Measurements from ENCODE around the gene KEL. TPM values are rescaled to one million over a fixed set of nuclear protein-coding genes. Genes with fewer than 3 reads are reported as not detected.

The KEL gene
- total RNA-seq, 1 experiment from 2014 or later, result 0.91 TPM

DNA sequence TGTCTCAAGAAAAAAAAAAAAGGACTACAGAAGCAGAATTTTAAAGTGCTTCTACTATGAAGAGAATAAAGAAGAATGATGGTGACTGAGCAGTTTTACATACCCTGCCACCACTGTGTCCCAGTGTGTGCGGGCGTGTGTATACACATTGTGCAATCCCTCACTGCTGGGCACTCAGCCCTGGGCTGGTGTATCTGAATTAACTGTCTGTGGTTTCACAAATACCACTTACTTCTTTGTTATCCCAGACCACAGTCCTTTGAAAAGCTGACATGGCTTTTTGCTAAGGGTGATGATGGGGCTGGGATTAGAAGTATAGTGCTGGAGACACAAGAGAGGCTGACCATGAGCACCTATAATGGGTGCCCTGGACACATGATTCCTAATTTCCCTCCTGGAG is 55.5 kb downstream of the KEL start:
- H3K27me3 ChIP-seq (ENCODE audit: insufficient read depth, low read length), result peaks cover 5% of the 10 kb centered on the region
- TF ChIP-seq, protein P1, sequence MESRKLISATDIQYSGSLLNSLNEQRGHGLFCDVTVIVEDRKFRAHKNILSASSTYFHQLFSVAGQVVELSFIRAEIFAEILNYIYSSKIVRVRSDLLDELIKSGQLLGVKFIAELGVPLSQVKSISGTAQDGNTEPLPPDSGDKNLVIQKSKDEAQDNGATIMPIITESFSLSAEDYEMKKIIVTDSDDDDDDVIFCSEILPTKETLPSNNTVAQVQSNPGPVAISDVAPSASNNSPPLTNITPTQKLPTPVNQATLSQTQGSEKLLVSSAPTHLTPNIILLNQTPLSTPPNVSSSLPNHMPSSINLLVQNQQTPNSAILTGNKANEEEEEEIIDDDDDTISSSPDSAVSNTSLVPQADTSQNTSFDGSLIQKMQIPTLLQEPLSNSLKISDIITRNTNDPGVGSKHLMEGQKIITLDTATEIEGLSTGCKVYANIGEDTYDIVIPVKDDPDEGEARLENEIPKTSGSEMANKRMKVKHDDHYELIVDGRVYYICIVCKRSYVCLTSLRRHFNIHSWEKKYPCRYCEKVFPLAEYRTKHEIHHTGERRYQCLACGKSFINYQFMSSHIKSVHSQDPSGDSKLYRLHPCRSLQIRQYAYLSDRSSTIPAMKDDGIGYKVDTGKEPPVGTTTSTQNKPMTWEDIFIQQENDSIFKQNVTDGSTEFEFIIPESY (IDR thresholded peaks at IDR 0.05; ENCODE audit: extremely low read depth, insufficient replicate concordance, low read length), result no peak
- TF ChIP-seq JUND (IDR thresholded peaks at IDR 0.05), result no peak
- no peak for TF ChIP-seq ZFX (IDR thresholded peaks at IDR 0.05)
- no peak for TF ChIP-seq SRF (IDR thresholded peaks at IDR 0.05; ENCODE audit: low read depth)
- TF ChIP-seq, protein P2, sequence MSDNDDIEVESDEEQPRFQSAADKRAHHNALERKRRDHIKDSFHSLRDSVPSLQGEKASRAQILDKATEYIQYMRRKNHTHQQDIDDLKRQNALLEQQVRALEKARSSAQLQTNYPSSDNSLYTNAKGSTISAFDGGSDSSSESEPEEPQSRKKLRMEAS (IDR thresholded peaks at IDR 0.05), result no peak
- TF ChIP-seq POLR2AphosphoS5 (IDR thresholded peaks at IDR 0.05; ENCODE audit: low read depth, low read length), result no peak
- TF ChIP-seq POLR2A (IDR thresholded peaks at IDR 0.05; ENCODE audit: borderline replicate concordance, extremely low read depth, insufficient read depth, insufficient read length), result no peak
- TF ChIP-seq RAD21 (IDR thresholded peaks at IDR 0.05; ENCODE audit: low read depth), result no peak
- no peak for TF ChIP-seq TCF7L2 (IDR thresholded peaks at IDR 0.05; ENCODE audit: borderline replicate concordance, extremely low read depth, insufficient read depth, insufficient read length)
- no peak for TF ChIP-seq EZH2phosphoT487 (IDR thresholded peaks at IDR 0.05; ENCODE audit: borderline replicate concordance)
- TF ChIP-seq ZNF274 (IDR thresholded peaks at IDR 0.05; ENCODE audit: low read depth, low read length), result no peak
- no peak for TF ChIP-seq FOSL1 (IDR thresholded peaks at IDR 0.05; ENCODE audit: low read depth)
- no peak for TF ChIP-seq EGR1 (IDR thresholded peaks at IDR 0.05; ENCODE audit: low read depth)
- TF ChIP-seq, protein P3, sequence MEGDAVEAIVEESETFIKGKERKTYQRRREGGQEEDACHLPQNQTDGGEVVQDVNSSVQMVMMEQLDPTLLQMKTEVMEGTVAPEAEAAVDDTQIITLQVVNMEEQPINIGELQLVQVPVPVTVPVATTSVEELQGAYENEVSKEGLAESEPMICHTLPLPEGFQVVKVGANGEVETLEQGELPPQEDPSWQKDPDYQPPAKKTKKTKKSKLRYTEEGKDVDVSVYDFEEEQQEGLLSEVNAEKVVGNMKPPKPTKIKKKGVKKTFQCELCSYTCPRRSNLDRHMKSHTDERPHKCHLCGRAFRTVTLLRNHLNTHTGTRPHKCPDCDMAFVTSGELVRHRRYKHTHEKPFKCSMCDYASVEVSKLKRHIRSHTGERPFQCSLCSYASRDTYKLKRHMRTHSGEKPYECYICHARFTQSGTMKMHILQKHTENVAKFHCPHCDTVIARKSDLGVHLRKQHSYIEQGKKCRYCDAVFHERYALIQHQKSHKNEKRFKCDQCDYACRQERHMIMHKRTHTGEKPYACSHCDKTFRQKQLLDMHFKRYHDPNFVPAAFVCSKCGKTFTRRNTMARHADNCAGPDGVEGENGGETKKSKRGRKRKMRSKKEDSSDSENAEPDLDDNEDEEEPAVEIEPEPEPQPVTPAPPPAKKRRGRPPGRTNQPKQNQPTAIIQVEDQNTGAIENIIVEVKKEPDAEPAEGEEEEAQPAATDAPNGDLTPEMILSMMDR (IDR thresholded peaks at IDR 0.05 in 2 of 3, conservative IDR thresholded peaks at IDR 0.05 in 1 of 3; ENCODE audit: borderline replicate concordance in 1 of 3, insufficient read depth in 1 of 3, low read depth in 2 of 3, low read length in 2 of 3), result no peak
- no peak for TF ChIP-seq CEBPB (IDR thresholded peaks at IDR 0.05; ENCODE audit: low read depth)
- TF ChIP-seq ELF1 (IDR thresholded peaks at IDR 0.05; ENCODE audit: borderline replicate concordance, low read depth), result no peak
- H3K36me3 ChIP-seq (ENCODE audit: control insufficient read depth in 1 of 2, insufficient read depth in 2 of 2, low read length in 2 of 2), result no peaks in the 10 kb centered on the region
- ATAC-seq (no peak), DNase-seq (ENCODE audit: low read depth, low spot score) (no peak)
- ChIA-PET CTCF (no interaction called here), RAD21 (ENCODE audit: low non-redundant PET in 1 of 2, low total read pairs in 2 of 2, uncharacterized antibody in 2 of 2, unreplicated experiment in 2 of 2) (no interaction called here), POLR2A (no interaction called here)
- no peaks in the 10 kb centered on the region for H3K9me2 ChIP-seq (ENCODE audit: insufficient read depth)
- H3K79me2 ChIP-seq (ENCODE audit: insufficient read depth, low read length), result no peaks in the 10 kb centered on the region
- no peaks in the 10 kb centered on the region for H3K9me3 ChIP-seq (ENCODE audit: control insufficient read depth in 1 of 2, insufficient read depth in 1 of 2, low read depth in 1 of 2, low read length in 2 of 2)
- BruUV-seq (replicated peaks), result no TSS peak
- H3K9ac ChIP-seq (ENCODE audit: low read length), result no peak overlapping the region
- H2AFZ ChIP-seq (ENCODE audit: low read depth, low read length, poor library complexity, severe bottlenecking), result no peak overlapping the region
- H3K4me2 ChIP-seq (ENCODE audit: low read length), result no peak overlapping the region
- intact Hi-C loops (cut with micrococcal nuclease), result no loop called here
- H3K4me1 ChIP-seq (ENCODE audit: control insufficient read depth in 1 of 2, insufficient read depth in 2 of 2, low read length in 2 of 2), result no peaks in the 10 kb centered on the region
- H4K20me1 ChIP-seq (ENCODE audit: insufficient read depth), result no peaks in the 10 kb centered on the region
- no peak overlapping the region for H3K4me3 ChIP-seq (replicated peaks in 1 of 2; ENCODE audit: low read depth in 1 of 2, low read length in 2 of 2)
- no peak overlapping the region for H3K27ac ChIP-seq (ENCODE audit: low read depth, low read length)

Data from HCT116 (cell line).